Esophagus squamous epithelium (tissue), 4 donors: ENCODE measurements around the gene PRKG1.

ENCODE experiments used
- CTCF ChIP-seq, 6 experiments: fragments of 450-650 bp in 4 of 6; fragments of 200-600 bp in 2 of 6; sonication (generic) in 2 of 6; IDR thresholded peaks; one replicate each; pipeline ENCODE4 v1.5.1; 2016 to 2019; ENCODE audit warnings: antibody characterized with exemption in 6 of 6, mild to moderate bottlenecking in 4 of 6, moderate library complexity in 4 of 6
- POLR2A ChIP-seq, 4 donors: fragments of 450-650 bp; IDR thresholded peaks; one replicate each; pipeline ENCODE4 v1.6.1; 2017; ENCODE audit warnings: antibody characterized with exemption in 4 of 4, mild to moderate bottlenecking in 4 of 4, moderate library complexity in 3 of 4

- TF ChIP-seq CTCF (IDR thresholded peaks at IDR 0.05) = peak in 5 of 6 experiments; percentile 30 to 68 (median 54)
- no peak for TF ChIP-seq POLR2A (IDR thresholded peaks at IDR 0.05)
Measured at GRCh38 chr10:51389415-51390321, 315.4 kb downstream of the PRKG1 start.
